Pancreas (tissue), 10 donors: ENCODE measurements around the gene SCUBE3. TPM values are rescaled to one million over a fixed set of nuclear protein-coding genes. Genes with fewer than 3 reads are reported as not detected.

Experiments
- ATAC-seq, 4 donors: fragments of 200-7000 bp; cut with Tn5 transposase; one replicate each; pipeline versions ENCODE4 v1.8.0 to v1.9.1; 2020; ENCODE audit warnings: mild to moderate bottlenecking in 4 of 4, moderate library complexity in 4 of 4
- DNase-seq, 6 donors: peaks; one replicate each; pipeline ENCODE4 v3.0.0-alpha.2; 2020
- FAIRE-seq: peaks from 2 replicates; lab custom pipeline; 2012; peaks lifted over from hg19 to GRCh38; lab: Jason Lieb, UNC
- H3K27ac ChIP-seq, 4 donors: fragments of 200-600 bp; sonication (generic); 1 replicate in 3 of 4; 2 replicates in 1 of 4; pipeline versions ENCODE4 v1.5.0 to v1.8.0; 2020
- H3K27me3 ChIP-seq, 4 donors: fragments of 200-600 bp; one replicate each; pipeline ENCODE4 v1.8.0; 2021
- H3K36me3 ChIP-seq, 3 donors: fragments of 200-600 bp; sonication (generic) in 1 of 3; one replicate each; pipeline versions ENCODE4 v1.5.0 to v1.8.0; 2020 to 2021
- H3K4me1 ChIP-seq, 3 donors: fragments of 200-600 bp; one replicate each; pipeline ENCODE4 v1.8.0; 2021
- H3K4me3 ChIP-seq, 4 donors: fragments of 200-600 bp; sonication (generic) in 2 of 4; one replicate each; pipeline versions ENCODE4 v1.5.0 to v1.8.0; 2020 to 2021
- H3K9me3 ChIP-seq, 4 donors: fragments of 200-600 bp; one replicate each; pipeline ENCODE4 v1.8.0; 2021
- CTCF ChIP-seq, 4 donors: fragments of 200-600 bp; sonication (generic) in 3 of 4; IDR thresholded peaks; one replicate each; pipeline versions ENCODE4 v1.5.0 to v1.8.0; 2021; ENCODE audit warnings: antibody characterized with exemption in 4 of 4
- WGBS, 2 donors: extraction: QIAGEN DNeasy Blood & Tissue Kit; methylation state at CpG; one replicate each; pipeline ENCODE4 v1.1.7; 2013; 5-methylcytosine and 5-hydroxymethylcytosine counted together
- intact Hi-C, 3 donors: fragments of 100-400 bp; cut with DNase I; formaldehyde crosslinking; loops; one replicate each; pipeline versions ENCODE4 v1.11.1 to v1.14.2; 2022
- polyA plus RNA-seq, 2 donors: library from polyadenylated mRNA; stranded (reverse); fragments of 200-250 nt; gene quantifications; one replicate each; pipeline ENCODE4 v1.2.3, GENCODE V29; 2013
- total RNA-seq, 6 donors: library from RNA; stranded (reverse); fragmentation: NEBNext Ultra II Directional in 4 of 6; extraction: Animal tissue kit (Norgen Biotek cat#: 25700) in 4 of 6; gene quantifications; one replicate each; pipeline versions ENCODE4 v1.2.1 to v1.2.4, GENCODE V29; 2021 to 2023
- donor health status: healthy with polysubstance abuse.
- donor health status: DM: no; HTN: no; CAD: no; lungs with moderate emphysema.
- donor health status: DM: no; HTN: no; CAD: no.
- donor health status: control.
- donor health status: control.
- donor health status: Bipolar disorder and iron deficiency.
- donor health status: DM: yes; HTN: yes; CAD: no.
- donor health status: DM: no; HTN: no; CAD: no.
- donor health status: DM: no; HTN: no; CAD: no.
- donor health status: DM: yes; HTN: yes; CAD: no.

The SCUBE3 gene
- total and polyA plus RNA-seq, 8 donors, result 0.02 to 0.15 (median 0.03) TPM; not detected in 1

DNA sequence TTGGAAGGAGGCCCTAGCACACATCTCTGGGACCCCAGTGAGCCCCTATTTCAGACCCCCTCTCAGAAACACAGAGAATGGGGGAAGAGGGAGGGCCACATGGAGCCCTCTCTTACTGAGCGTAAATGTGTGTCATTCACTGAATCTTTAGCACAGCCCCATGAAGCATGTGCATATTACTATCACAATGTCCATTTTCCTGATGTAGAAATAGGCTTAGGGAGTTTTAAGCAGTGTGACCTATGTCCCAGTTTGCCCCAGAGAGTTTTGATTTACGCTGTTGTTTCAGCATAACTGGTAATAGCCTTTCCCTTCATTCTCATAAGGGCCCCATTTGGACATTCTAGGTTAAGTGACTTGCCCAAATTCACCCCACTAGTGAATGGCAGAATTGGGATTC, 47.6 kb upstream of the SCUBE3 start:
- ATAC-seq (peak in 3 of 4 donors; percentile 33 to 39 (median 37)), DNase-seq (no peak), FAIRE-seq (no peak)
- WGBS, 2 donors, result 92% methylated on average over 2 of the region's 2 CpGs
- H3K27me3 ChIP-seq, result no peaks in the 10 kb centered on the region
- H3K4me3 ChIP-seq, result no peak overlapping the region
- no peaks in the 10 kb centered on the region for H3K36me3 ChIP-seq
- H3K9me3 ChIP-seq, result no peaks in the 10 kb centered on the region
- peak overlapping the region in 2 of 4 donors; percentile 76 to 87 for H3K27ac ChIP-seq
- peaks cover 0 to 26% (median 4%) of the 10 kb centered on the region in 3 donors for H3K4me1 ChIP-seq
- intact Hi-C loops, result no loop called here
- TF ChIP-seq CTCF (IDR thresholded peaks at IDR 0.05), result no peak

GRCh38 chr6:35166520-35166919, 47.2 kb upstream of the SCUBE3 start:
- H3K4me3 ChIP-seq, result no peak overlapping the region
- H3K9me3 ChIP-seq, result no peaks in the 10 kb centered on the region
- H3K27ac ChIP-seq, result peak overlapping the region in 2 of 4 donors; percentile 76 to 87
- H3K4me1 ChIP-seq, result peaks cover 0 to 26% (median 4%) of the 10 kb centered on the region in 3 donors
- intact Hi-C loops, result no loop called here
- no peak for TF ChIP-seq CTCF (IDR thresholded peaks at IDR 0.05)
- FAIRE-seq (no peak), ATAC-seq (peak in 3 of 4 donors; percentile 9 to 31 (median 21)), DNase-seq (no peak)
- no peaks in the 10 kb centered on the region for H3K36me3 ChIP-seq
- H3K27me3 ChIP-seq, result no peaks in the 10 kb centered on the region
- WGBS, 2 donors, result 80 to 84% methylated on average over 5 of the region's 5 CpGs

DNA sequence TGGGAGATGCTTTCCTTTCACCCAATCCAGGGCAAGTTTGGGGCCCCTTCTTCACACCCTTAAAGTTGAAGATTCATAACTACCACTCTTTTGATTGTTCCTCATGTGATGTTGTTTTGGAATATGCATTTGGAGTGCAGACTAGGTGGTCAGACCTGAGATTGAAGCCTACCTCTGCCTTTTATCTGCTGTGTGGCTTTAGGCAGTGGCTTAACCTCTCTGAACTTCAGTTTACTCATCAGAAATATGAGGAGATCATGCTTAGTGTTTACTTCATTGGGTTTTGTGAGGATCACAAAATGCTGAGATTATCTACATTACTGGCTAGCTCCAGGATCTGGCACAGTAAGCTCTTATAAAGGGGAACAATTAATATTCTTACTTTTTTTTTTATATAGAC, 46.3 kb upstream of the SCUBE3 start:
- TF ChIP-seq CTCF (IDR thresholded peaks at IDR 0.05), result no peak
- Histone ChIP-seq H3K4me3 (no peak overlapping the region), H3K27me3 (no peaks in the 10 kb centered on the region), H3K9me3 (no peaks in the 10 kb centered on the region), H3K27ac (no peak overlapping the region), H3K4me1 (peaks cover 0 to 18% (median 0%) of the 10 kb centered on the region in 3 donors), H3K36me3 (no peaks in the 10 kb centered on the region)
- DNase-seq (no peak), FAIRE-seq (no peak), ATAC-seq (no peak)
- intact Hi-C loops, result no loop called here

- intact Hi-C loops, result no loop called here
- Histone ChIP-seq H3K27me3 (no peaks in the 10 kb centered on the region), H3K4me1 (peaks cover 0 to 14% (median 0%) of the 10 kb centered on the region in 3 donors), H3K4me3 (no peak overlapping the region), H3K9me3 (no peaks in the 10 kb centered on the region), H3K27ac (no peak overlapping the region), H3K36me3 (no peaks in the 10 kb centered on the region)
- DNase-seq (no peak), FAIRE-seq (no peak), ATAC-seq (no peak)
- WGBS, 2 donors, result 85 to 89% methylated on average over 7 of the region's 7 CpGs
- no peak for TF ChIP-seq CTCF (IDR thresholded peaks at IDR 0.05)
Observed at GRCh38 chr6:35168461-35168861, 45.3 kb upstream of the SCUBE3 start.

DNA sequence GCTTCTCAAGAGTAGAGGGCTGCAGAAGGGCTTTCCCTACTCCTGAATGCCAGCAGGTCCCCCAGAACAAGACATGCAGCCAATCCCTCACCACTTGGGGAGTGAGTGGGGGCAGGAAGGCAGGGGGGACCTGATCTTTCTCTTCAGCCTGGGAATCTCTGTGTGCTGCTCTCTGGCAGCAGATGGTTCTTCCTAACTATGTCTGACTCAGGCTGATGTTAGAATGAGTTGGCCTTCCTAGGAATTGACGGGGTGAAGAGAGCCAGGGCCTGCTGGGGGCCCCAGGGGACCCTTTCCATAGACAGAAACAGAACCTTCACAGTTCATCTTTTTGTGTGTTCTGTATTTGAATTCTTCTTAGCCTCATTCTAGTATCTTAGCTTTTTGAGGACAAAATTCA, 43.6 kb upstream of the SCUBE3 start:
- H3K27ac ChIP-seq, result no peak overlapping the region
- H3K27me3 ChIP-seq, result no peaks in the 10 kb centered on the region
- WGBS, 2 donors, result 78 to 94% methylated on average over 1 of the region's 1 CpG
- no peak overlapping the region for H3K4me3 ChIP-seq
- H3K9me3 ChIP-seq, result no peaks in the 10 kb centered on the region
- no peak for ATAC-seq
- FAIRE-seq, result no peak
- no peaks in the 10 kb centered on the region for H3K36me3 ChIP-seq
- no peak for TF ChIP-seq CTCF (IDR thresholded peaks at IDR 0.05)
- DNase-seq, result no peak
- peaks cover 0 to 14% (median 0%) of the 10 kb centered on the region in 3 donors for H3K4me1 ChIP-seq
- intact Hi-C loops, result no loop called here
